Natural killer cell (primary cell): ENCODE data around the gene ADAMTS20. TPM values are rescaled to one million over a fixed set of nuclear protein-coding genes. Genes with fewer than 3 reads are reported as not detected.

Experiments
- ATAC-seq, 3 donors: fragments of 150-1000 bp in 2 of 3; fragments of 200-7000 bp in 1 of 3; cut with Tn5 transposase; 1 replicate in 1 of 3; 2 replicates in 2 of 3; pipeline ENCODE4 v1.10.0; 2021; ENCODE audit warnings: mild to moderate bottlenecking in 2 of 3, moderate library complexity in 2 of 3
- DNase-seq, 2 donors: peaks; one replicate each; pipeline versions ENCODE4 v3.0.0 to v3.0.0-alpha.2; 2013 to 2021; ENCODE audit warnings: mixed read lengths in 1 of 2
- H3K27ac ChIP-seq: one replicate; pipeline ENCODE4 v1.5.1; 2013; ENCODE audit warnings: mild to moderate bottlenecking, low read length
- H3K27me3 ChIP-seq: one replicate; pipeline ENCODE4 v1.6.1; 2013; ENCODE audit warnings: low read length; ENCODE audit not compliant: control insufficient read depth, insufficient read depth
- H3K36me3 ChIP-seq: one replicate; pipeline ENCODE4 v1.6.1; 2013; ENCODE audit warnings: low read length; ENCODE audit not compliant: control insufficient read depth, insufficient read depth
- H3K4me1 ChIP-seq: one replicate; pipeline ENCODE4 v1.6.1; 2013; ENCODE audit warnings: low read length; ENCODE audit not compliant: control insufficient read depth, insufficient read depth
- H3K4me3 ChIP-seq: one replicate; pipeline ENCODE4 v1.5.1; 2013; ENCODE audit warnings: low read length
- H3K9me3 ChIP-seq: one replicate; pipeline ENCODE4 v1.6.1; 2013; ENCODE audit warnings: low read length; ENCODE audit not compliant: control insufficient read depth, insufficient read depth
- H3K27ac Mint-ChIP-seq, 2 donors: one replicate each; pipeline ENCODE4 v1.8.0; 2022; ENCODE audit warnings: mild to moderate bottlenecking in 2 of 2, mixed read lengths in 2 of 2, moderate library complexity in 1 of 2
- H3K27me3 Mint-ChIP-seq, 2 donors: one replicate each; pipeline ENCODE4 v1.8.0; 2022; ENCODE audit warnings: low read depth in 2 of 2, mixed read lengths in 2 of 2
- H3K36me3 Mint-ChIP-seq: one replicate; pipeline ENCODE4 v1.8.0; 2022; ENCODE audit warnings: mixed read lengths
- H3K4me1 Mint-ChIP-seq, 2 donors: one replicate each; pipeline ENCODE4 v1.8.0; 2022; ENCODE audit warnings: mixed read lengths in 2 of 2
- H3K4me3 Mint-ChIP-seq: one replicate; pipeline ENCODE4 v1.8.0; 2022; ENCODE audit warnings: mild to moderate bottlenecking, moderate library complexity, mixed read lengths
- H3K9me3 Mint-ChIP-seq, 2 donors: one replicate each; pipeline ENCODE4 v1.8.0; 2022; ENCODE audit warnings: mixed read lengths in 2 of 2
- CTCF ChIP-seq: fragments of 200-600 bp; IDR thresholded peaks from one replicate; pipeline ENCODE4 v1.8.0; 2022; ENCODE audit warnings: antibody characterized with exemption
- WGBS: methylation state at CpG from one replicate; pipeline ENCODE4 v1.1.7; 2013; ENCODE audit warnings: missing lambda C conversion rate; ENCODE audit not compliant: insufficient coverage; 5-methylcytosine and 5-hydroxymethylcytosine counted together
- intact Hi-C: fragments of 100-400 bp; cut with micrococcal nuclease; formaldehyde crosslinking; loops from one replicate; pipeline ENCODE4 v1.14.2; 2022
- total RNA-seq, 4 donors: library from RNA; stranded (reverse); fragments of 120-200 nt in 1 of 4; gene quantifications; one replicate each; pipeline versions ENCODE4 v1.2.3 to v1.2.4, GENCODE V29; 2013 to 2022

ADAMTS20 gene
- total RNA-seq, 3 donors from 2014 or later (not counting 1 experiment from before 2014, with no cell fraction given), result not detected

- intact Hi-C loops, result no loop called here
Measured at GRCh38 chr12:43316520-43316919, 235.5 kb downstream of the ADAMTS20 start.

GRCh38 chr12:43315961-43316360 is 236.0 kb downstream of the ADAMTS20 start:
- Mint-ChIP-seq H3K9me3 (peaks cover 2 to 3% of the 10 kb centered on the region in 2 donors), H3K27me3 (no peaks in the 10 kb centered on the region), H3K4me1 (no peaks in the 10 kb centered on the region), H3K27ac (no peak overlapping the region), H3K4me3 (no peak overlapping the region), H3K36me3 (peaks cover 5% of the 10 kb centered on the region)
- Histone ChIP-seq H3K36me3 (no peaks in the 10 kb centered on the region), H3K9me3 (no peaks in the 10 kb centered on the region), H3K4me3 (no peak overlapping the region), H3K27ac (no peak overlapping the region), H3K4me1 (no peaks in the 10 kb centered on the region), H3K27me3 (no peaks in the 10 kb centered on the region)
- intact Hi-C loops, result no loop called here
- TF ChIP-seq CTCF, result no peak
- ATAC-seq (no peak), DNase-seq (no peak)

More at GRCh38 chr12:43316520-43316919, 235.5 kb downstream of the ADAMTS20 start:
- Histone ChIP-seq H3K36me3 (no peaks in the 10 kb centered on the region), H3K4me1 (no peaks in the 10 kb centered on the region), H3K27me3 (no peaks in the 10 kb centered on the region), H3K27ac (no peak overlapping the region), H3K9me3 (no peaks in the 10 kb centered on the region), H3K4me3 (no peak overlapping the region)
- H3K4me3 Mint-ChIP-seq, result no peak overlapping the region
- peaks cover 3 to 4% of the 10 kb centered on the region in 2 donors for H3K9me3 Mint-ChIP-seq
- DNase-seq (no peak), ATAC-seq (no peak)
- H3K27ac Mint-ChIP-seq, result no peak overlapping the region
- no peaks in the 10 kb centered on the region for H3K4me1 Mint-ChIP-seq
- WGBS, result no CpG with 5 or more reads among the region's 1 CpG
- TF ChIP-seq CTCF, result no peak
- no peaks in the 10 kb centered on the region for H3K27me3 Mint-ChIP-seq
- H3K36me3 Mint-ChIP-seq, result no peaks in the 10 kb centered on the region

- Histone ChIP-seq H3K27ac (no peak overlapping the region), H3K27me3 (no peaks in the 10 kb centered on the region), H3K36me3 (no peaks in the 10 kb centered on the region), H3K4me3 (no peak overlapping the region), H3K4me1 (no peaks in the 10 kb centered on the region), H3K9me3 (no peaks in the 10 kb centered on the region)
- 85% methylated on average over 4 of the region's 4 CpGs for WGBS
- Mint-ChIP-seq H3K4me1 (no peaks in the 10 kb centered on the region), H3K4me3 (no peak overlapping the region), H3K9me3 (peaks cover 2 to 9% of the 10 kb centered on the region in 2 donors), H3K27ac (no peak overlapping the region), H3K27me3 (no peaks in the 10 kb centered on the region), H3K36me3 (peaks cover 7% of the 10 kb centered on the region)
- no peak for DNase-seq
- TF ChIP-seq CTCF, result no peak
- intact Hi-C loops, result no loop called here
- no peak for ATAC-seq
Measured at GRCh38 chr12:43312991-43313505, 239.0 kb downstream of the ADAMTS20 start.

- Mint-ChIP-seq H3K36me3 (peaks cover 7% of the 10 kb centered on the region), H3K9me3 (peaks cover 0 to 10% of the 10 kb centered on the region in 2 donors), H3K27ac (no peak overlapping the region), H3K4me1 (no peaks in the 10 kb centered on the region), H3K4me3 (no peak overlapping the region), H3K27me3 (no peaks in the 10 kb centered on the region)
- DNase-seq (no peak), ATAC-seq (no peak)
- H3K9me3 ChIP-seq, result no peaks in the 10 kb centered on the region
- H3K27me3 ChIP-seq, result no peaks in the 10 kb centered on the region
- no peak overlapping the region for H3K4me3 ChIP-seq
- no peak for TF ChIP-seq CTCF
- no peaks in the 10 kb centered on the region for H3K36me3 ChIP-seq
- intact Hi-C loops, result no loop called here
- no peaks in the 10 kb centered on the region for H3K4me1 ChIP-seq
- H3K27ac ChIP-seq, result no peak overlapping the region
Measured at GRCh38 chr12:43310596-43310995, 241.4 kb downstream of the ADAMTS20 start.
